Airway epithelial cell (primary cell): ENCODE measurements around the gene OR56A1. TPM values are rescaled to one million over a fixed set of nuclear protein-coding genes. Genes with fewer than 3 reads are reported as not detected.

ENCODE experiments used
- total RNA-seq: library from RNA; depleted of rRNA; stranded (reverse); fragments of >200 nt; gene quantifications from 2 replicates; pipeline ENCODE4 v1.2.3, GENCODE V29; 2015

The OR56A1 gene, protein sequence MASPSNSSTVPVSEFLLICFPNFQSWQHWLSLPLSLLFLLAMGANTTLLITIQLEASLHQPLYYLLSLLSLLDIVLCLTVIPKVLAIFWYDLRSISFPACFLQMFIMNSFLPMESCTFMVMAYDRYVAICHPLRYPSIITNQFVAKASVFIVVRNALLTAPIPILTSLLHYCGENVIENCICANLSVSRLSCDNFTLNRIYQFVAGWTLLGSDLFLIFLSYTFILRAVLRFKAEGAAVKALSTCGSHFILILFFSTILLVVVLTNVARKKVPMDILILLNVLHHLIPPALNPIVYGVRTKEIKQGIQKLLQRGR
- not detected in 2 replicates for total RNA-seq

DNA sequence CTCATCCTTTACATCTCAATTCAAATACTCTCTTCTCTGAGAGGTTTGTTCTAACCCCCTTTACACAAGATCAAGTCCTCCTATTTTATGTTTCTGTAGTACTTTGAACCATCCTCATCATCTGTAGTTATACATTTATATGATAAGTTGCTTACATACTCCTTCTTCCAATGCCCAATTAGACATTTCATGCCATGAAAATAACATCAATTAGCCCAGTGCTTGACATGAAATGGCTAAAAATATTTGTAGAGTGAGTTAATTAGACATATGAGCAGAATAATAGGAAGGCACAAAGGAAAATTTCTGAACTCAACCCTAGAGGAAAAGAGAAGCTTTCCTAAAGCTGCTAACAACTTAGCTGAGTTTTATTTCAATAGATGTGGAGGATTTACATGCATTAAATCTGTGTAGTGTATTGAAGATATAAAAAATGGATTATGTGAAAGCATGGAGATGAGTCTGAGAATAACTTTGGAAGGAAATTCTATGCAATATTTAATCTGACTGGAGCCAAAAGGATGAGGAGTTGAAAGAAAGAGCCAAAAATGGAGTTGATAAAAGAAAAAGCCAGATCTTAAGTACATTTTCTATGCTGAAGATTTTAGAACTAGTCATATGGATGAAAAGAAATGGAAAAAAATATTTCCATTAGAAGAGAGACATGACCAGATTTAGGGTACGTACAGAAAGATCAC, at the start of gene OR56A1:
OR56A1 (minus strand) TSS at position 51 of the 698 bp plus-strand sequence. CDS start 3,066 bp downstream, outside the sequence.

DNA sequence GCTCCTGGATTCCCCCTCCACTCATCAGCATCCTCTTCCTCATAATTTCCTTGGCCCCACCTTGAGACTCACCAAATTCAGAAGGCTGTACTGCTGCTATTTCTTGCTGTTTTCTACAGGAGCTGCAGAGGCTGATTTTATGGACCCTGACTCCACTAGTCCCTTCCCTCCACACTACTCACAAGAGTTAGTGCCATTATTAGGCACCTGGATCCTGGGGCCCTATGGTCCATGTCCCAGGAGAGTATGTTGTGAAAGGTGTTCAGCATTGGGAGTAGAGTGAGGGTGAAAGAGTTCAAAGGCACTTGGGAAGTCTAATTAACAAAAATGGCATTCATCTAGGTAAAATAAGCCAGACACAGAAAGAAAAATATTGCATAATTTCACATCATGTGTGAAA, 23.7 kb downstream of the OR56A1 start, which contains the start of gene OR56A4:
OR56A4 (minus strand) TSS at position 101 of the 400 bp plus-strand sequence. CDS start 3,954 bp downstream, outside the sequence.

DNA sequence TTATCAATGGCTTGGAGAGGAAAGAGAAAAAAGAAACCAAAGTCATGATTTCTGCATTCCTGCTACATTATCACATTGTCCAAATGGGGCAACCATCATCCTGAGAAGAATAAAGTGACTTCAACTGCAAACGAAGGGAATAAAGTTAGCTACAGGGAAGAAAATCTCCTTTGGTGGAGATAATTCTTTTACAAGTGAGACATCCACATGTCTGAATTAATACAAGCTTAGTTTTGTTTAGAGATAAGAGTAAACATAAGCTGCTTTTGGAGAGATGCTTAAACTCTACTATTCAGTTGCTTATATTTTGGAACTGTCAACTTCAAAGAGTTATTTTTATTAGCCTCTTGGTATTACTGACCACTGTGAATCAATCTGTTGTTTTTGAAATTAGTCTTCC, 43.7 kb downstream of the OR56A1 start, which contains the start of gene OR52L1:
OR52L1 (minus strand) TSS at position 101 of the 400 bp plus-strand sequence; CDS start at position 46, 55 bp downstream.

Other genes with a start within 250 kb of the OR56A1 start
- not detected in 2 replicates for gene OR52N5, start 247.4 kb downstream of the OR56A1 start, total RNA-seq
- not detected in 2 replicates for gene OR52N1, start 239.5 kb downstream of the OR56A1 start, total RNA-seq
- gene OR52N2, start 221.8 kb downstream of the OR56A1 start, total RNA-seq, result not detected in 2 replicates
- not detected in 2 replicates for gene OR52E6, start 188.9 kb downstream of the OR56A1 start, total RNA-seq
- not detected in 2 replicates for gene OR52E8, start 173.1 kb downstream of the OR56A1 start, total RNA-seq
- not detected in 2 replicates for gene OR52E4, start 150.1 kb downstream of the OR56A1 start, total RNA-seq
- gene OR52E5, start 137.6 kb downstream of the OR56A1 start, total RNA-seq, result not detected in 2 replicates
- gene OR56A3, start 88.5 kb downstream of the OR56A1 start, total RNA-seq, result not detected in 2 replicates
- gene OR56A5, start 62.3 kb downstream of the OR56A1 start, total RNA-seq, result not detected in 2 replicates
- not detected in 2 replicates for gene OR52L1, start 43.8 kb downstream of the OR56A1 start, total RNA-seq
- gene OR56A4, start 23.8 kb downstream of the OR56A1 start, total RNA-seq, result not detected in 2 replicates
- not detected in 2 replicates for gene OR56B4, start 76.9 kb upstream of the OR56A1 start, total RNA-seq
- not detected in 2 replicates for gene OR52B2, start 139.6 kb upstream of the OR56A1 start, total RNA-seq
- gene OR52W1, start 168.5 kb upstream of the OR56A1 start, total RNA-seq, result not detected in 2 replicates
- gene C11orf42, start 174.8 kb upstream of the OR56A1 start, total RNA-seq, result not detected in 2 replicates
- gene FHIP1B, start 203.9 kb upstream of the OR56A1 start, total RNA-seq, result 16.5 and 26.7 TPM in 2 replicates
- not detected in 2 replicates for gene CNGA4, start 208.3 kb upstream of the OR56A1 start, total RNA-seq
- gene CCKBR, start 229.1 kb upstream of the OR56A1 start, total RNA-seq, result not detected in 2 replicates